CD4-positive, alpha-beta memory T cell (primary cell): ENCODE results near the gene HSF5. TPM values are rescaled to one million over a fixed set of nuclear protein-coding genes. Genes with fewer than 3 reads are reported as not detected.

ENCODE experiments used
- CTCF ChIA-PET: fragments of 350-600 bp; sonication (Branson Sonifier 250); formaldehyde crosslinking; loops from one replicate; lab custom pipeline; 2021; ENCODE audit warnings: inconsistent platforms; ENCODE audit not compliant: partially characterized antibody; lab: Charles Lee
- POLR2A ChIA-PET: fragments of 350-600 bp; sonication (Branson Sonifier 250); formaldehyde crosslinking; loops from one replicate; lab custom pipeline; 2021; ENCODE audit not compliant: partially characterized antibody; lab: Charles Lee
- DNase-seq, 5 donors: peaks; one replicate each; pipeline versions ENCODE4 v3.0.0 to v3.0.0-alpha.2; 2020 to 2022; ENCODE audit warnings: mixed read lengths in 1 of 5
- H3K27ac ChIP-seq: one replicate; pipeline ENCODE4 v1.7.0; 2013; ENCODE audit warnings: low read depth, low read length
- H3K27me3 ChIP-seq: 2 replicates; pipeline ENCODE4 v1.7.0; 2013; ENCODE audit warnings: mild to moderate bottlenecking, low read length, moderate library complexity; ENCODE audit not compliant: insufficient read depth
- H3K36me3 ChIP-seq: 2 replicates; pipeline ENCODE4 v1.7.0; 2013; ENCODE audit warnings: mild to moderate bottlenecking, low read length, moderate library complexity; ENCODE audit not compliant: insufficient read depth
- H3K4me1 ChIP-seq: 2 replicates; pipeline ENCODE4 v1.7.0; 2013; ENCODE audit warnings: mild to moderate bottlenecking, low read length, moderate library complexity; ENCODE audit not compliant: insufficient read depth
- H3K4me3 ChIP-seq, 2 donors: one replicate each; pipeline ENCODE4 v1.7.0; 2013; ENCODE audit warnings: low read length in 2 of 2, mild to moderate bottlenecking in 1 of 2
- H3K9me3 ChIP-seq, 2 donors: one replicate each; pipeline ENCODE4 v1.7.0; 2013; ENCODE audit warnings: low read length in 2 of 2, control low read depth in 1 of 2; ENCODE audit not compliant: control insufficient read depth in 1 of 2
- H3K27ac Mint-ChIP-seq, 7 donors: one replicate each; pipeline ENCODE4 v1.8.0; 2020 to 2021; ENCODE audit warnings: mixed read lengths in 7 of 7, mild to moderate bottlenecking in 6 of 7, inconsistent platforms in 3 of 7, moderate library complexity in 3 of 7
- H3K27me3 Mint-ChIP-seq, 2 donors: one replicate each; pipeline ENCODE4 v1.8.0; 2020 to 2021; ENCODE audit warnings: mixed read lengths in 2 of 2
- H3K36me3 Mint-ChIP-seq, 2 donors: one replicate each; pipeline ENCODE4 v1.8.0; 2020 to 2021; ENCODE audit warnings: mixed read lengths in 2 of 2, inconsistent platforms in 1 of 2, mild to moderate bottlenecking in 1 of 2
- H3K4me1 Mint-ChIP-seq, 4 donors: one replicate each; pipeline ENCODE4 v1.8.0; 2020 to 2021; ENCODE audit warnings: mixed read lengths in 4 of 4, mild to moderate bottlenecking in 1 of 4
- H3K4me3 Mint-ChIP-seq, 8 donors: one replicate each; pipeline ENCODE4 v1.8.0; 2020 to 2021; ENCODE audit warnings: mixed read lengths in 8 of 8, mild to moderate bottlenecking in 7 of 8, moderate library complexity in 6 of 8, inconsistent platforms in 3 of 8
- H3K9me3 Mint-ChIP-seq, 8 donors: one replicate each; pipeline ENCODE4 v1.8.0; 2020 to 2021; ENCODE audit warnings: mixed read lengths in 8 of 8, mild to moderate bottlenecking in 5 of 8, inconsistent platforms in 3 of 8, moderate library complexity in 1 of 8
- intact Hi-C: fragments of 100-400 bp; cut with micrococcal nuclease; formaldehyde crosslinking; loops from one replicate; pipeline ENCODE4 v1.15.1; 2023
- polyA plus RNA-seq, 2 donors: library from polyadenylated mRNA; unstranded; fragments of 300-500 nt; fragmentation: Illumina TruSeq; gene quantifications; one replicate each; pipeline ENCODE4 v1.2.3, GENCODE V29; 2021
- total RNA-seq, 2 experiments: library from RNA; stranded (reverse); gene quantifications; one replicate each; pipeline ENCODE4 v1.2.3, GENCODE V29; 2021

The HSF5 gene
- total and polyA plus RNA-seq, 4 experiments from 2014 or later: 0.84 to 2.4 (median 1.7) TPM

- Mint-ChIP-seq H3K27ac (no peak overlapping the region), H3K36me3 (peaks cover 2 to 11% of the 10 kb centered on the region in 2 donors), H3K4me3 (no peak overlapping the region), H3K4me1 (peaks cover 0 to 10% (median 7%) of the 10 kb centered on the region in 4 donors), H3K27me3 (no peaks in the 10 kb centered on the region), H3K9me3 (peaks cover 0 to 1% (median 0%) of the 10 kb centered on the region in 8 donors)
- H3K36me3 ChIP-seq: no peaks in the 10 kb centered on the region
- CTCF ChIA-PET: interaction anchor here (1.6 to 4.4 kb wide), 2 partner anchors 129 to 142 kb away, joined by 3 to 20 read pairs; no protein-coding TSS in a partner anchor
- H3K27ac ChIP-seq: no peak overlapping the region
- intact Hi-C loops: no loop called here
- H3K9me3 ChIP-seq: no peaks in the 10 kb centered on the region
- H3K4me1 ChIP-seq: no peaks in the 10 kb centered on the region
- no peaks in the 10 kb centered on the region for H3K27me3 ChIP-seq
- POLR2A ChIA-PET: no interaction called here
- H3K4me3 ChIP-seq: no peak overlapping the region
- DNase-seq: no peak
Observed at GRCh38 chr17:58446086-58446485, 42.1 kb downstream of the HSF5 start.

GRCh38 chr17:58436805-58437239 is 51.4 kb downstream of the HSF5 start:
- CTCF ChIA-PET: no interaction called here

DNA sequence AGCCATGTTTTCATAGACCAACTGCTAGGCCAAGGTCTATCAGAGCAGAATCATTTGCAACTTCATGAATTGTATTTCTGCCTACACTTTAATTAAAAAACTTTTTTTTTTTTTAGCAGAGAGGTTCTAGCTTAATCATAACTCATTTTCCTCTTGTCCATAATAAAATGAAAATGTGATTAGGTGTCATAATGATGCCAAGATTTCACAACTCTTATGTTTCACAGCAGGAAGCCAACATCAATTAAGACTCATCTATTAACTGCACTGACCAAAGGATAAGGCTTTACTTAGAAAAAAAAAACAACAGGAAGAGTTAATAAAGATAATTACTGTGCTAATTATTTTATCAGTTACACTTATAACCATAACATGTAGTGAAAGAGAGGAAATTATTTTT is 52.0 kb downstream of the HSF5 start:
- H3K4me1 ChIP-seq: no peaks in the 10 kb centered on the region
- Mint-ChIP-seq H3K36me3 (peaks cover 0 to 22% of the 10 kb centered on the region in 2 donors), H3K4me1 (no peaks in the 10 kb centered on the region), H3K27me3 (no peaks in the 10 kb centered on the region), H3K27ac (no peak overlapping the region), H3K9me3 (no peaks in the 10 kb centered on the region), H3K4me3 (no peak overlapping the region)
- no peaks in the 10 kb centered on the region for H3K27me3 ChIP-seq
- POLR2A ChIA-PET: no interaction called here
- CTCF ChIA-PET: interaction anchor here (1.1 to 1.7 kb wide), 2 partner anchors 10 to 19 kb away, joined by 3 to 5 read pairs; partner anchors contain the start of gene RNF43
- DNase-seq: no peak
- H3K9me3 ChIP-seq: no peaks in the 10 kb centered on the region
- no peak overlapping the region for H3K27ac ChIP-seq
- no peak overlapping the region for H3K4me3 ChIP-seq
- H3K36me3 ChIP-seq: no peaks in the 10 kb centered on the region
- intact Hi-C loops: no loop called here

More at GRCh38 chr17:58436805-58437239, 51.4 kb downstream of the HSF5 start:
- Histone ChIP-seq H3K27ac (no peak overlapping the region), H3K36me3 (no peaks in the 10 kb centered on the region), H3K9me3 (no peaks in the 10 kb centered on the region), H3K4me1 (no peaks in the 10 kb centered on the region), H3K27me3 (no peaks in the 10 kb centered on the region), H3K4me3 (no peak overlapping the region)
- intact Hi-C loops: no loop called here
- H3K27me3 Mint-ChIP-seq: no peaks in the 10 kb centered on the region
- DNase-seq: no peak
- no peaks in the 10 kb centered on the region for H3K4me1 Mint-ChIP-seq
- POLR2A ChIA-PET: no interaction called here
- no peak overlapping the region for H3K27ac Mint-ChIP-seq
- peaks cover 0 to 22% of the 10 kb centered on the region in 2 donors for H3K36me3 Mint-ChIP-seq
- no peak overlapping the region for H3K4me3 Mint-ChIP-seq
- no peaks in the 10 kb centered on the region for H3K9me3 Mint-ChIP-seq

DNA sequence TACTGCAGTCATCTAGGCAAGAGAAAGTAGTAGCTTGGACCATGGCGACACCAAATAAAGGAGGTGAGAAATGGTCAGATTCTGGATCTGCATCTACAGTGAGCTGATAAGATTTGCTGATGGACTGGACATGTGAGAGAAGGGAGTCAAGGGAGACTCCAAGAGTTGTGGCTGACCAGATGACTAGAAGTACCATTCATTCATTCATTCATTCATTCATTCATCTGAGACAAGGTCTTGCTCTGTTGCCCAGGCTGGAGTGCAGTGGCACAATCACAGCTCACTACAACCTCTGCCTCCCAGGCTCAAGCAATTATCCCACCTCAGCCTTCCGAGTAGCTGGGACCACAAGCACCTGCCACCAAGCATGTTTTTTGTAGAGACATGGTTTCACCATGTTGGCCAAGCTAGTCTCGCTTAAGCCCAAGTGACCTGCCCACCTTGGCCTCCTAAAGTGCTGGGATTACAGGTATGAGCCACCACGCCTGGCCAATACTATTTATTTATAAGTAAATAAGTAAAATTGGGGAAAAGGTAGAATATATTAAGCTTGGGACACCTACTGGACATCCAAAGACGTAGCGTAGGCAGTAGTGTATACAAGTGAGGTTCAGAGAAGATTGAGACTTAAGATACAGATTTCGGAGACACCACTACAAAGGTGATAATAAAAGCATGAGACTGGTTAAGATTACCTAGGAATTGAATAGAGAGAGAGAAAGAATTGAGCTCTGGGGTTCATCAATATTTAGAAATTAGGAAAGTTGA is 55.2 kb downstream of the HSF5 start:
- intact Hi-C loops: no loop called here
- H3K9me3 ChIP-seq: no peaks in the 10 kb centered on the region
- Mint-ChIP-seq H3K9me3 (no peaks in the 10 kb centered on the region), H3K36me3 (peaks cover 3 to 22% of the 10 kb centered on the region in 2 donors), H3K4me3 (no peak overlapping the region), H3K4me1 (no peaks in the 10 kb centered on the region), H3K27me3 (no peaks in the 10 kb centered on the region), H3K27ac (no peak overlapping the region)
- no peak overlapping the region for H3K27ac ChIP-seq
- ChIA-PET POLR2A (no interaction called here), CTCF (interaction anchor here (1.2 kb wide), 1 partner anchor 15 kb away, joined by 3 read pairs; the partner anchor contains the start of gene RNF43)
- no peak overlapping the region for H3K4me3 ChIP-seq
- H3K27me3 ChIP-seq: no peaks in the 10 kb centered on the region
- no peak for DNase-seq
- no peaks in the 10 kb centered on the region for H3K36me3 ChIP-seq
- H3K4me1 ChIP-seq: no peaks in the 10 kb centered on the region

GRCh38 chr17:58427807-58428206 is 60.4 kb downstream of the HSF5 start:
- H3K36me3 ChIP-seq: no peaks in the 10 kb centered on the region
- Mint-ChIP-seq H3K4me3 (peak overlapping the region in 1 of 8 donors; percentile 28), H3K27ac (no peak overlapping the region), H3K9me3 (no peaks in the 10 kb centered on the region), H3K4me1 (no peaks in the 10 kb centered on the region), H3K27me3 (no peaks in the 10 kb centered on the region), H3K36me3 (peaks cover 3 to 4% of the 10 kb centered on the region in 2 donors)
- no peaks in the 10 kb centered on the region for H3K4me1 ChIP-seq
- ChIA-PET POLR2A (interaction anchor here (0.8 kb wide), 1 partner anchor 11 kb away, joined by 3 read pairs; the partner anchor contains the start of gene RNF43), CTCF (interaction anchor here (1.5 to 1.7 kb wide), 3 partner anchors 10 to 110 kb away, joined by 4 to 8 read pairs (median 4); partner anchors contain the start of gene RNF43)
- no peak for DNase-seq
- H3K9me3 ChIP-seq: no peaks in the 10 kb centered on the region
- H3K4me3 ChIP-seq: no peak overlapping the region
- H3K27me3 ChIP-seq: no peaks in the 10 kb centered on the region
- no peak overlapping the region for H3K27ac ChIP-seq
- intact Hi-C loops: no loop called here

DNA sequence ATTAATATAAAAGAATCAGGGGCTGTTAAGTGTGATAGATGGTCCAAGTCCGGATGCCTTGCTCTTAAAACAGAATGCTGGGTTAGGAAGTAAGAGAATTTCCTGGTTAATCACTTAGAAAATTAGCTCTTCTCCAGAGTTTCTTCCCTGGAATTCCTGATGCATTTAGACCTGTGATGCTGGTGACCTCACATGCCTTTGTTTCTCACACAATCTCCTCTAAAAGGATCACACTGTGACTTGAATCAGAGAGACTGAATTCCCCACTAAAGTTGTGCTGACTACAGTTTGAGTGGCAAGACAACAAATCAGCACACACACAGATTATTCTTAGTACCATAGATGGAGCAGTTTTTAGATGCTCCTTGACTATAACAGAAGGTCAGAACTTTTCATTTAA is 66.5 kb downstream of the HSF5 start:
- no peak overlapping the region for H3K4me3 ChIP-seq
- CTCF ChIA-PET: interaction anchor here (6.3 kb wide), 1 partner anchor 104 kb away, joined by 171 read pairs; no protein-coding TSS in a partner anchor
- H3K27ac ChIP-seq: no peak overlapping the region
- intact Hi-C loops: no loop called here
- Mint-ChIP-seq H3K4me1 (peaks cover 7 to 15% (median 9%) of the 10 kb centered on the region in 4 donors), H3K4me3 (no peak overlapping the region), H3K9me3 (no peaks in the 10 kb centered on the region), H3K27ac (no peak overlapping the region), H3K27me3 (no peaks in the 10 kb centered on the region), H3K36me3 (no peaks in the 10 kb centered on the region)
- H3K9me3 ChIP-seq: no peaks in the 10 kb centered on the region
- DNase-seq: no peak
- POLR2A ChIA-PET: interaction anchor here (0.6 kb wide), 1 partner anchor 90 kb away, joined by 3 read pairs; no protein-coding TSS in a partner anchor
- no peaks in the 10 kb centered on the region for H3K27me3 ChIP-seq
- H3K36me3 ChIP-seq: no peaks in the 10 kb centered on the region
- peaks cover 15% of the 10 kb centered on the region for H3K4me1 ChIP-seq

DNA sequence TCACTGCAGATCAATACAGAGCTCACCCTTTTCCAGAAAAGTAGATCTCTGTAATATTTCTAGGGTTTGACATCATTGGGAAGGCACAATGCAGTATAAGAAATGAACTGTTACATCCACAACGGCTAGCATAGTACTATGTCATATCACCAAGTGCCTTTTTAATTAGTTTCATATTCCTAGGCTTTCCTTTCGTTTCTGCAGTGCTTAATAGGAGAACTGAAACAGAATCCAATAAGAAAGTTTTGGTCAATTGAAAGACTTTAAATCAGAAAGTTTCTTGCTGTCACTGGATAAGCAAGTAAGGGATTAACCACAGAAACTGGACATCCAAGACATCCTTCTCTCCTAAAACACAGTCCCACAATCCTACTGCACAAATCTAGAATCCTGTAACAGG is 67.4 kb downstream of the HSF5 start:
- Histone ChIP-seq H3K27ac (no peak overlapping the region), H3K27me3 (no peaks in the 10 kb centered on the region)
- H3K27ac Mint-ChIP-seq: no peak overlapping the region

More for the DNA sequence above, 67.4 kb downstream of the HSF5 start:
- POLR2A ChIA-PET: interaction anchor here (0.6 to 1.3 kb wide), 3 partner anchors 76 to 89 kb away, joined by 3 read pairs; no protein-coding TSS in a partner anchor
- H3K36me3 ChIP-seq: no peaks in the 10 kb centered on the region
- CTCF ChIA-PET: interaction anchor here (4.7 to 6.3 kb wide), 2 partner anchors 76 to 103 kb away, joined by 56 to 171 read pairs; no protein-coding TSS in a partner anchor
- H3K4me1 ChIP-seq: peaks cover 15% of the 10 kb centered on the region
- Mint-ChIP-seq H3K36me3 (no peaks in the 10 kb centered on the region), H3K9me3 (no peaks in the 10 kb centered on the region), H3K27me3 (no peaks in the 10 kb centered on the region), H3K4me3 (no peak overlapping the region), H3K4me1 (peaks cover 7 to 15% (median 9%) of the 10 kb centered on the region in 4 donors)
- DNase-seq: no peak
- no peak overlapping the region for H3K4me3 ChIP-seq
- intact Hi-C loops: no loop called here
- no peaks in the 10 kb centered on the region for H3K9me3 ChIP-seq
